ENCODE measurements around the gene TTC28. TPM values are rescaled to one million over a fixed set of nuclear protein-coding genes. Genes with fewer than 3 reads are reported as not detected.
A peak's percentile ranks its signal among the peaks of the same experiment; 100 is the strongest.

Gene TTC28
- total RNA-seq, 1 donor from 2014 or later, result 10.4 TPM

- intact Hi-C loops (cut with DNase I), result no loop called here
- no peak for DNase-seq (ENCODE audit: missing footprints)
- ATAC-seq, result no peak
Observed at GRCh38 chr22:27996529-27996925, 683.1 kb downstream of the TTC28 start.

- intact Hi-C loops (cut with DNase I), result no loop called here
- peak; percentile 54 for DNase-seq (ENCODE audit: missing footprints)
- ATAC-seq, result no peak
Observed at GRCh38 chr22:27995801-27996528, 683.7 kb downstream of the TTC28 start.

GRCh38 chr22:27994481-27995331, 684.9 kb downstream of the TTC28 start:
- DNase-seq (ENCODE audit: missing footprints) (peak; percentile 61), ATAC-seq (no peak)
- intact Hi-C loops (cut with DNase I), result no loop called here

GRCh38 chr22:27993774-27994350, 685.8 kb downstream of the TTC28 start:
- intact Hi-C loops (cut with DNase I), result no loop called here
- DNase-seq (ENCODE audit: missing footprints) (no peak), ATAC-seq (no peak)

GRCh38 chr22:27993201-27993635, 686.4 kb downstream of the TTC28 start:
- ATAC-seq (no peak), DNase-seq (ENCODE audit: missing footprints) (no peak)
- intact Hi-C loops (cut with DNase I), result no loop called here

- intact Hi-C loops (cut with DNase I), result no loop called here
- ATAC-seq, result no peak
- DNase-seq (ENCODE audit: missing footprints), result no peak
Observed at GRCh38 chr22:27992294-27993165, 687.1 kb downstream of the TTC28 start.

GRCh38 chr22:27991586-27992293, 687.9 kb downstream of the TTC28 start:
- ATAC-seq, result no peak
- DNase-seq (ENCODE audit: missing footprints), result no peak
- intact Hi-C loops (cut with DNase I), result no loop called here

- intact Hi-C loops (cut with DNase I), result no loop called here
- ATAC-seq, result peak; percentile 92
- DNase-seq (ENCODE audit: missing footprints), result peak; percentile 92
Observed at GRCh38 chr22:27990879-27991278, 688.8 kb downstream of the TTC28 start.

GRCh38 chr22:27990451-27990840, 689.2 kb downstream of the TTC28 start:
- intact Hi-C loops (cut with DNase I), result no loop called here
- ATAC-seq (peak; percentile 9), DNase-seq (ENCODE audit: missing footprints) (no peak)

GRCh38 chr22:27989758-27990450, 689.7 kb downstream of the TTC28 start:
- ATAC-seq (no peak), DNase-seq (ENCODE audit: missing footprints) (no peak)
- intact Hi-C loops (cut with DNase I), result no loop called here

GRCh38 chr22:27988704-27989103, 690.9 kb downstream of the TTC28 start:
- intact Hi-C loops (cut with DNase I), result no loop called here
- ATAC-seq (no peak), DNase-seq (ENCODE audit: missing footprints) (no peak)

GRCh38 chr22:27987557-27987956, 692.1 kb downstream of the TTC28 start:
- DNase-seq (ENCODE audit: missing footprints) (no peak), ATAC-seq (no peak)
- intact Hi-C loops (cut with DNase I), result no loop called here

- ATAC-seq (no peak), DNase-seq (ENCODE audit: missing footprints) (no peak)
- intact Hi-C loops (cut with DNase I), result no loop called here
Observed at GRCh38 chr22:27986937-27987336, 692.7 kb downstream of the TTC28 start.

GRCh38 chr22:27986459-27986858, 693.2 kb downstream of the TTC28 start:
- no peak for ATAC-seq
- intact Hi-C loops (cut with DNase I), result no loop called here
- no peak for DNase-seq (ENCODE audit: missing footprints)

GRCh38 chr22:27985323-27986275, 694.0 kb downstream of the TTC28 start:
- DNase-seq (ENCODE audit: missing footprints) (no peak), ATAC-seq (no peak)
- intact Hi-C loops (cut with DNase I), result no loop called here

- DNase-seq (ENCODE audit: missing footprints) (no peak), ATAC-seq (no peak)
- intact Hi-C loops (cut with DNase I), result no loop called here
Observed at GRCh38 chr22:27984723-27985122, 694.9 kb downstream of the TTC28 start.

Data from Right ventricle myocardium inferior (tissue), 1 donor.